T follicular helper cell (primary cell): ENCODE measurements around the gene A2M.

Experiments
- DNase-seq: peaks from one replicate; pipeline ENCODE4 v3.0.0-alpha.2; 2020; ENCODE audit warnings: low read depth

Gene A2M

GRCh38 chr12:9039397-9039977 is 76.2 kb downstream of the A2M start:
- no peak for DNase-seq

GRCh38 chr12:9037431-9037830 is 78.3 kb downstream of the A2M start:
- DNase-seq: no peak

GRCh38 chr12:9036227-9036626 is 79.5 kb downstream of the A2M start:
- DNase-seq: no peak

- no peak for DNase-seq
These were observed 81.6 kb downstream of the A2M start for GRCh38 chr12:9034095-9034494.

GRCh38 chr12:9033265-9033887 is 82.3 kb downstream of the A2M start:
- DNase-seq: no peak

- no peak for DNase-seq
These were observed 83.3 kb downstream of the A2M start for GRCh38 chr12:9032202-9032964.

- no peak for DNase-seq
These were observed 84.9 kb downstream of the A2M start for GRCh38 chr12:9030776-9031175.

GRCh38 chr12:9027161-9028059 is 88.3 kb downstream of the A2M start:
- no peak for DNase-seq

GRCh38 chr12:9024512-9024911 is 91.2 kb downstream of the A2M start:
- DNase-seq: no peak

- DNase-seq: no peak
These were observed 93.1 kb downstream of the A2M start for GRCh38 chr12:9022592-9022991.
